ENCODE results near the gene KRT6A. TPM values are rescaled to one million over a fixed set of nuclear protein-coding genes. Genes with fewer than 3 reads are reported as not detected.

Gene KRT6A
- total and polyA plus RNA-seq, 4 donors: 0.02 to 0.05 TPM; not detected in 2

DNA sequence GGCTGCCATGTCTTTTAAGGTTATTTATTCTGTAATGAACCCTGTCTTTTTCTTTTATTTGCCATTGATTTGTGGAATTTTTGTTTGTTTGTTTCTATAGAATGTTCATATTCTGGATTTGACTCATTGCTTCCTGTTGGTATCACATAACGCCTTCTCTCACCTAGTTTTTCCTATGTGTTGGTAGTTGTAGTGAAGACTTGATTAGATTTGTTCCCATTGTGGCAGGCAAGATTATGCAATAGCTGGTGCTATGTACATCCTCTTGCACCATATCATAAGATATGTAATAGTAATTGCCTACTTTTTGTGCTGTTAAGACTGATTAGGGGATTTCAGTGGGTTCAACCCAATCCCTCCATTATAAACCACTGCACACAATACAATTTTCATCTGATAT, 37.2 kb downstream of the KRT6A start:
- Histone ChIP-seq H3K4me1 (ENCODE audit: control insufficient read depth in 4 of 4, insufficient read depth in 4 of 4, low read length in 3 of 4) (no peaks in the 10 kb centered on the region), H3K4me3 (ENCODE audit: low read depth in 1 of 3, low read length in 3 of 3) (no peak overlapping the region), H3K27me3 (ENCODE audit: control insufficient read depth in 4 of 4, insufficient read depth in 4 of 4, low read length in 3 of 4) (no peaks in the 10 kb centered on the region), H3K9me3 (ENCODE audit: control insufficient read depth in 4 of 4, low read length in 3 of 4) (no peaks in the 10 kb centered on the region), H3K9ac (ENCODE audit: low read depth in 1 of 2, low read length in 2 of 2) (no peak overlapping the region), H3K36me3 (ENCODE audit: control insufficient read depth in 4 of 4, insufficient read depth in 3 of 4, low read depth in 1 of 4, low read length in 3 of 4) (no peaks in the 10 kb centered on the region), H3K27ac (ENCODE audit: low read depth in 1 of 2, low read length in 2 of 2) (no peak overlapping the region)
- DNase-seq (ENCODE audit: low spot score): no peak
- WGBS: 74% methylated on average over 1 of the region's 1 CpG
- TF ChIP-seq, protein P1, sequence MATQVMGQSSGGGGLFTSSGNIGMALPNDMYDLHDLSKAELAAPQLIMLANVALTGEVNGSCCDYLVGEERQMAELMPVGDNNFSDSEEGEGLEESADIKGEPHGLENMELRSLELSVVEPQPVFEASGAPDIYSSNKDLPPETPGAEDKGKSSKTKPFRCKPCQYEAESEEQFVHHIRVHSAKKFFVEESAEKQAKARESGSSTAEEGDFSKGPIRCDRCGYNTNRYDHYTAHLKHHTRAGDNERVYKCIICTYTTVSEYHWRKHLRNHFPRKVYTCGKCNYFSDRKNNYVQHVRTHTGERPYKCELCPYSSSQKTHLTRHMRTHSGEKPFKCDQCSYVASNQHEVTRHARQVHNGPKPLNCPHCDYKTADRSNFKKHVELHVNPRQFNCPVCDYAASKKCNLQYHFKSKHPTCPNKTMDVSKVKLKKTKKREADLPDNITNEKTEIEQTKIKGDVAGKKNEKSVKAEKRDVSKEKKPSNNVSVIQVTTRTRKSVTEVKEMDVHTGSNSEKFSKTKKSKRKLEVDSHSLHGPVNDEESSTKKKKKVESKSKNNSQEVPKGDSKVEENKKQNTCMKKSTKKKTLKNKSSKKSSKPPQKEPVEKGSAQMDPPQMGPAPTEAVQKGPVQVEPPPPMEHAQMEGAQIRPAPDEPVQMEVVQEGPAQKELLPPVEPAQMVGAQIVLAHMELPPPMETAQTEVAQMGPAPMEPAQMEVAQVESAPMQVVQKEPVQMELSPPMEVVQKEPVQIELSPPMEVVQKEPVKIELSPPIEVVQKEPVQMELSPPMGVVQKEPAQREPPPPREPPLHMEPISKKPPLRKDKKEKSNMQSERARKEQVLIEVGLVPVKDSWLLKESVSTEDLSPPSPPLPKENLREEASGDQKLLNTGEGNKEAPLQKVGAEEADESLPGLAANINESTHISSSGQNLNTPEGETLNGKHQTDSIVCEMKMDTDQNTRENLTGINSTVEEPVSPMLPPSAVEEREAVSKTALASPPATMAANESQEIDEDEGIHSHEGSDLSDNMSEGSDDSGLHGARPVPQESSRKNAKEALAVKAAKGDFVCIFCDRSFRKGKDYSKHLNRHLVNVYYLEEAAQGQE (IDR thresholded peaks at IDR 0.05): no peak
- TF ChIP-seq HNF4A (conservative IDR thresholded peaks at IDR 0.05): no peak
- TF ChIP-seq, protein P2, sequence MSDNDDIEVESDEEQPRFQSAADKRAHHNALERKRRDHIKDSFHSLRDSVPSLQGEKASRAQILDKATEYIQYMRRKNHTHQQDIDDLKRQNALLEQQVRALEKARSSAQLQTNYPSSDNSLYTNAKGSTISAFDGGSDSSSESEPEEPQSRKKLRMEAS (IDR thresholded peaks at IDR 0.05): no peak

GRCh38 chr12:52454411-52455201, 38.5 kb downstream of the KRT6A start:
- Histone ChIP-seq H3K27ac (ENCODE audit: low read depth in 1 of 2, low read length in 2 of 2) (no peak overlapping the region), H3K4me3 (ENCODE audit: low read depth in 1 of 3, low read length in 3 of 3) (no peak overlapping the region), H3K4me1 (ENCODE audit: control insufficient read depth in 4 of 4, insufficient read depth in 4 of 4, low read length in 3 of 4) (no peaks in the 10 kb centered on the region), H3K27me3 (ENCODE audit: control insufficient read depth in 4 of 4, insufficient read depth in 4 of 4, low read length in 3 of 4) (no peaks in the 10 kb centered on the region), H3K36me3 (ENCODE audit: control insufficient read depth in 4 of 4, insufficient read depth in 3 of 4, low read depth in 1 of 4, low read length in 3 of 4) (no peaks in the 10 kb centered on the region), H3K9me3 (ENCODE audit: control insufficient read depth in 4 of 4, low read length in 3 of 4) (no peaks in the 10 kb centered on the region), H3K9ac (ENCODE audit: low read depth in 1 of 2, low read length in 2 of 2) (no peak overlapping the region)
- no peak for DNase-seq (ENCODE audit: low spot score)
- TF ChIP-seq, protein P3, sequence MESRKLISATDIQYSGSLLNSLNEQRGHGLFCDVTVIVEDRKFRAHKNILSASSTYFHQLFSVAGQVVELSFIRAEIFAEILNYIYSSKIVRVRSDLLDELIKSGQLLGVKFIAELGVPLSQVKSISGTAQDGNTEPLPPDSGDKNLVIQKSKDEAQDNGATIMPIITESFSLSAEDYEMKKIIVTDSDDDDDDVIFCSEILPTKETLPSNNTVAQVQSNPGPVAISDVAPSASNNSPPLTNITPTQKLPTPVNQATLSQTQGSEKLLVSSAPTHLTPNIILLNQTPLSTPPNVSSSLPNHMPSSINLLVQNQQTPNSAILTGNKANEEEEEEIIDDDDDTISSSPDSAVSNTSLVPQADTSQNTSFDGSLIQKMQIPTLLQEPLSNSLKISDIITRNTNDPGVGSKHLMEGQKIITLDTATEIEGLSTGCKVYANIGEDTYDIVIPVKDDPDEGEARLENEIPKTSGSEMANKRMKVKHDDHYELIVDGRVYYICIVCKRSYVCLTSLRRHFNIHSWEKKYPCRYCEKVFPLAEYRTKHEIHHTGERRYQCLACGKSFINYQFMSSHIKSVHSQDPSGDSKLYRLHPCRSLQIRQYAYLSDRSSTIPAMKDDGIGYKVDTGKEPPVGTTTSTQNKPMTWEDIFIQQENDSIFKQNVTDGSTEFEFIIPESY (IDR thresholded peaks at IDR 0.05): no peak
- no peak for TF ChIP-seq GABPA (IDR thresholded peaks at IDR 0.05 in 1 of 2, conservative IDR thresholded peaks at IDR 0.05 in 1 of 2)
- 67% methylated on average over 3 of the region's 3 CpGs for WGBS

DNA sequence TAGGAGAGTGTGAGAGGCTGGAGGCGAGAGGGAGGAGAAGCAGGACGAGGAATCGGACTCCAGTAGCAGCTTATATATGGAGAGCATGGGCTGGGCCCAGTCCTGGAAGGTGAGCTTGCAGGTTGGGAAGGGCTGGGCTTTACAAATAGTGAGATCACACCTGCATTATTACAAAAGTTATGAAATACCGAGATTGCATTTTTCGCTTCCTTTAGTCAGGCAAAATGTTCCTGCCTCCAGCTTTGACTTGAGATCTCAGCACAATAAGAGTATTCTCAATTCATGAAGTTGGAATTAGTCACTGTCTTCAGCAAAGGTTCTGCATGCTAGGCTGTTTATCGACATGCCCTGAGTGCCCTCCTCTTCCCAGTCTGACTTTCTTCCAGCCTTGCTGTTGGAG, 41.0 kb downstream of the KRT6A start, which contains the start of gene KRT6B:
TSS of gene KRT6B (minus strand) at position 46 of the 400 bp plus-strand sequence. CDS start 68 bp downstream, outside the sequence.
- no peak within 1 kb of the TSS for H3K9ac ChIP-seq (ENCODE audit: low read depth in 1 of 2, low read length in 2 of 2)
- no peaks in the 10 kb centered on the region for H3K4me1 ChIP-seq (ENCODE audit: control insufficient read depth in 4 of 4, insufficient read depth in 4 of 4, low read length in 3 of 4)
- WGBS: 90% methylated on average over 6 of the region's 6 CpGs
- H3K9me3 ChIP-seq (ENCODE audit: control insufficient read depth in 4 of 4, low read length in 3 of 4): no peaks in the 10 kb centered on the region
- no peaks in the 10 kb centered on the region for H3K27me3 ChIP-seq (ENCODE audit: control insufficient read depth in 4 of 4, insufficient read depth in 4 of 4, low read length in 3 of 4)
- no peaks in the 10 kb centered on the region for H3K36me3 ChIP-seq (ENCODE audit: control insufficient read depth in 4 of 4, insufficient read depth in 3 of 4, low read depth in 1 of 4, low read length in 3 of 4)
- no peak for DNase-seq (ENCODE audit: low spot score)
- H3K4me3 ChIP-seq (ENCODE audit: low read depth in 1 of 3, low read length in 3 of 3): no peak within 1 kb of the TSS
- no peak within 1 kb of the TSS for H3K27ac ChIP-seq (ENCODE audit: low read depth in 1 of 2, low read length in 2 of 2)
- TF ChIP-seq HNF4A (conservative IDR thresholded peaks at IDR 0.05) (no peak), RXRA (IDR thresholded peaks at IDR 0.05) (no peak), FOXA2 (IDR thresholded peaks at IDR 0.05) (no peak), TAF1 (conservative IDR thresholded peaks at IDR 0.05) (no peak), RAD21 (IDR thresholded peaks at IDR 0.05) (no peak), GABPA (IDR thresholded peaks at IDR 0.05 in 1 of 2, conservative IDR thresholded peaks at IDR 0.05 in 1 of 2) (no peak), HNF4G (IDR thresholded peaks at IDR 0.05) (no peak), EGR1 (IDR thresholded peaks at IDR 0.05; ENCODE audit: low read depth in 2 of 2) (no peak), NR2F2 (IDR thresholded peaks at IDR 0.05) (no peak)
- TF ChIP-seq, protein P1 (IDR thresholded peaks at IDR 0.05): no peak
- TF ChIP-seq, protein P4, sequence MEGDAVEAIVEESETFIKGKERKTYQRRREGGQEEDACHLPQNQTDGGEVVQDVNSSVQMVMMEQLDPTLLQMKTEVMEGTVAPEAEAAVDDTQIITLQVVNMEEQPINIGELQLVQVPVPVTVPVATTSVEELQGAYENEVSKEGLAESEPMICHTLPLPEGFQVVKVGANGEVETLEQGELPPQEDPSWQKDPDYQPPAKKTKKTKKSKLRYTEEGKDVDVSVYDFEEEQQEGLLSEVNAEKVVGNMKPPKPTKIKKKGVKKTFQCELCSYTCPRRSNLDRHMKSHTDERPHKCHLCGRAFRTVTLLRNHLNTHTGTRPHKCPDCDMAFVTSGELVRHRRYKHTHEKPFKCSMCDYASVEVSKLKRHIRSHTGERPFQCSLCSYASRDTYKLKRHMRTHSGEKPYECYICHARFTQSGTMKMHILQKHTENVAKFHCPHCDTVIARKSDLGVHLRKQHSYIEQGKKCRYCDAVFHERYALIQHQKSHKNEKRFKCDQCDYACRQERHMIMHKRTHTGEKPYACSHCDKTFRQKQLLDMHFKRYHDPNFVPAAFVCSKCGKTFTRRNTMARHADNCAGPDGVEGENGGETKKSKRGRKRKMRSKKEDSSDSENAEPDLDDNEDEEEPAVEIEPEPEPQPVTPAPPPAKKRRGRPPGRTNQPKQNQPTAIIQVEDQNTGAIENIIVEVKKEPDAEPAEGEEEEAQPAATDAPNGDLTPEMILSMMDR (IDR thresholded peaks at IDR 0.05; ENCODE audit: low read depth, low read length, missing input control): no peak
- TF ChIP-seq, protein P2 (IDR thresholded peaks at IDR 0.05): no peak
